PC-9 (cell line): Measurements from ENCODE around the gene NUP50.

Experiments
- EZH2 ChIP-seq: fragments of 200-600 bp; sonication (generic); IDR thresholded peaks from 2 replicates; pipeline ENCODE4 v1.8.0; 2017; ENCODE audit warnings: antibody characterized with exemption, low read depth
- TF ChIP-seq, protein P1 (sequence below): fragments of 200-600 bp; sonication (generic); conservative IDR thresholded peaks from 2 replicates; pipeline ENCODE4 v1.6.1; 2017; ENCODE audit warnings: mixed run types, antibody characterized with exemption, mild to moderate bottlenecking, moderate library complexity

GRCh38 chr22:45180146-45180679, 16.5 kb downstream of the NUP50 start:
- TF ChIP-seq, protein P1, sequence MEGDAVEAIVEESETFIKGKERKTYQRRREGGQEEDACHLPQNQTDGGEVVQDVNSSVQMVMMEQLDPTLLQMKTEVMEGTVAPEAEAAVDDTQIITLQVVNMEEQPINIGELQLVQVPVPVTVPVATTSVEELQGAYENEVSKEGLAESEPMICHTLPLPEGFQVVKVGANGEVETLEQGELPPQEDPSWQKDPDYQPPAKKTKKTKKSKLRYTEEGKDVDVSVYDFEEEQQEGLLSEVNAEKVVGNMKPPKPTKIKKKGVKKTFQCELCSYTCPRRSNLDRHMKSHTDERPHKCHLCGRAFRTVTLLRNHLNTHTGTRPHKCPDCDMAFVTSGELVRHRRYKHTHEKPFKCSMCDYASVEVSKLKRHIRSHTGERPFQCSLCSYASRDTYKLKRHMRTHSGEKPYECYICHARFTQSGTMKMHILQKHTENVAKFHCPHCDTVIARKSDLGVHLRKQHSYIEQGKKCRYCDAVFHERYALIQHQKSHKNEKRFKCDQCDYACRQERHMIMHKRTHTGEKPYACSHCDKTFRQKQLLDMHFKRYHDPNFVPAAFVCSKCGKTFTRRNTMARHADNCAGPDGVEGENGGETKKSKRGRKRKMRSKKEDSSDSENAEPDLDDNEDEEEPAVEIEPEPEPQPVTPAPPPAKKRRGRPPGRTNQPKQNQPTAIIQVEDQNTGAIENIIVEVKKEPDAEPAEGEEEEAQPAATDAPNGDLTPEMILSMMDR, result no peak
- TF ChIP-seq EZH2, result no peak
